GM21825 (cell line): ENCODE data around the gene HPD.

Experiments used
- ATAC-seq: cut with Tn5 transposase; IDR thresholded peaks from one replicate; pipeline ENCODE4 v1.9.1; 2021; ENCODE audit warnings: mild to moderate bottlenecking, moderate library complexity; ENCODE audit not compliant: unreplicated experiment

HPD gene

DNA sequence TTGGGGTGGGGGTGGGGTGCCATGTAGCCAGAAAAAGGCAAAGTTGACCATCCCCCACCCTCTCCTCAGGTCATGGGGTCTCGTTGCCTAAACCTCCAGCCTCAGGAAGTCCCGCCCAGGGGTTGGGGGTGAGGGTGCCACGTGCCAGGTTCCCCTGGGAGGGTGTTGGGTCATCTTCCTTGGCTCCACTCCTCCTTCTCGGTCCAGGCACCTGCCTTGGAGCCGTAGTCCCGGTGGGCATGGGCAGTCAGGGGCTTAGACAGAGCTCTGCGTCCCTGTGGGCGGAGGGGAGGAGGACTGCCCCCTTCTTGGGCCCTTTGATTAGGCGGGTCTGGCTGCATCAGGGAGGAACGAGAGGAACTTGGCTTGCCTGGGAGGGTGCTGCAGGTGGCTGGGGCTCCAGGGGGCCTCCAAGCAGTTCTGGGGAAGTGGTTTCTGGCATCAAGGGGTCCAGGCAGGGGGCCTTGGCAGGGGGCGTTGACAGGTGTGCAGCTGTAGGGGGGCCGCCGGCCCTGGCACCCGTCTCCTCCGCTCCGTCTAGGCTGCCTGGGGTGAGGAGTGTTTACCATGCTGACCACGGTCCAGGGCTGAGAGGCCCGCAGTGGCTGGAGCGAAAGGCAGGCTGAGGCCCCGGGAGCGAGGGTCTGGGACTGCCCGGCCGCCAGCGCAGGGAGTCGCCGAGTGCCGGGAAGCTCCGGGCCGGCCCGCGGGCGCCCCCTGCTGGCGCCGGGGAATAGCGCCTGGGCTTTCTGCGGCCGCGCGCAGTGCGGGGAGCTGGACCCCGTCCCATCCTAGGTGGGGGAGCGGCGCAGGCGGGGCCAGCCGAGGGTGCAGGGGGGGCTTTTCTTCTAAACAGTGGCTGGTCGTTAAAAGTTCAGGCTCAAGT is 47.0 kb downstream of the HPD start:
- ATAC-seq = peak; percentile 64

DNA sequence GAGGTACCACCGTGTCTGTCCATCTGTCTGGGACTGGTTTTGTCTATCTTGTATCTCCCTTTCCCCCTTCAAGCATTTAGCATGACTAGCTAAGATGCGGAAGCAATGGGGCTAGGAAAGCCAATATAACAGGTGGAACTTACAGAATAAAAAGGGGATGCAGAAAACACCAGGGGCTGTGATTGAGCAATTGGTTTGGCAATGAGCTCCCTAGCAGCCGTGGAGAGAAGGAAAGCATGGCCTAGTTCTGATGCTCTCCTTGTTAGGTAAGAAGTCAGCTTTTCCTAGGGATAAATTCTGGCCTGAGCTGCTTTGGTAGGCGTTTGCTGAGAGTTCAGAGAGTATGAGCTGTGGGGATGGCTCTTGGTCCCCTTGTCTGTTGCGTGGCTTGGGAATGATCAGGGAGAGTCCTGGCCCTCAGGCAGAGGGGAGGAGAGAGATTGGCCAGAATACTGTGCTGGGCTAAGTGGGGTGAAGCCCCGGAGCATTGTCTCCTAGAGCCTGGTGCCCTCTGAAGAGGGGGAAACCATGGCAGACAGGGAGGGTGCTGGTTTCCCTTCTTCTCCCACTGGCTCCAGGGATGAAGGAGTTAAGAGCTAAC is 47.7 kb downstream of the HPD start:
- ATAC-seq = no peak

DNA sequence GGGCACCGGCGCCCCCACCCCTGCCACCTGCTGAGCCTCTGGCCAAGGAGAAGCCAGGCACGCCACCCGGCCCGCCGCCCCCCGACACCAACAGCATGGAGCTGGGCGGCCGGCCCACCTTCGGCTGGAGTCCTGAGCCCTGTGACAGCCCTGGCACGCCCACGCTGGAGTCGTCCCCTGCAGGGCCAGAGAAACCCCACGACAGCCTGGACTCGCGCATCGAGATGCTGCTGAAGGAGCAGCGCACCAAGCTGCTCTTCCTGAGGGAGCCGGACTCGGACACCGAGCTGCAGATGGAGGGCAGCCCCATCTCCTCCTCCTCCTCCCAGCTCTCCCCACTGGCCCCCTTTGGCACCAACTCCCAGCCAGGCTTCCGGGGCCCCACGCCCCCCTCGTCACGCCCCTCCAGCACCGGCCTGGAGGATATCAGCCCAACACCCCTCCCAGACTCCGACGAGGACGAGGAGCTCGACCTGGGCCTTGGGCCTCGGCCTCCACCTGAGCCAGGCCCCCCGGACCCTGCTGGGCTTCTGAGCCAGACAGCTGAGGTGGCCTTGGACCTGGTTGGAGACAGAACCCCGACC is 48.3 kb downstream of the HPD start:
- ATAC-seq = no peak

DNA sequence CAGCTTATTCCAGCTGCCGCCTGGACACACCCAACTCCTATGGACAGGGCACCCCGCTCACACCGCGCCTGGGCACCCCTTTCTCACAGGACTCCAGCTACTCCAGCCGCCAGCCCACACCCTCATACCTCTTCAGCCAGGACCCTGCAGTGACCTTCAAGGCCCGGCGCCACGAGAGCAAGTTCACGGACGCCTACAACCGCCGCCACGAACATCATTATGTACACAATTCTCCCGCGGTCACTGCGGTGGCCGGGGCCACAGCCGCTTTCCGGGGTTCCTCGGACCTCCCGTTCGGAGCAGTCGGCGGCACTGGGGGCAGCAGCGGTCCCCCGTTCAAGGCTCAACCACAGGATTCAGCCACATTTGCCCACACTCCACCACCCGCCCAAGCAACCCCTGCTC is 48.9 kb downstream of the HPD start:
- ATAC-seq = no peak

DNA sequence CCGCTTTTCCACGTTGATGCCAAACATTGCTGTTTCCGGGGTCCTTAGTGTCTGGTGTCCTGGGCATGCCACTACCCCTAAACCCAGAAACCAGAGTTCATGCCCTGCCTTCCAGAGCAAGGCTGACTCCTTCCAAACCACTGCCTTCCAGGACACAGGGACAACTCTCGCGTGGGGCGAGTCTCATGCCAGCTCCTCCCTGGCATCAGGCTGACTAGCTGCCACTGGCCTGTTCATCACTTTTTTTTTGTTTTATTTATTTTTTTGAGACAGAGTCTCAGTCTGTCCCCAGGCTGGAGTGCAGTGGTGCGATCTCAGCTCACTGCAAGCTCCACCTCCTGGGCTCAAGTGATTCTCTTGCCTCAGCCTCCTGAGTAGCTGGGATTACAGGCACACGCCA is 50.0 kb downstream of the HPD start:
- no peak for ATAC-seq

DNA sequence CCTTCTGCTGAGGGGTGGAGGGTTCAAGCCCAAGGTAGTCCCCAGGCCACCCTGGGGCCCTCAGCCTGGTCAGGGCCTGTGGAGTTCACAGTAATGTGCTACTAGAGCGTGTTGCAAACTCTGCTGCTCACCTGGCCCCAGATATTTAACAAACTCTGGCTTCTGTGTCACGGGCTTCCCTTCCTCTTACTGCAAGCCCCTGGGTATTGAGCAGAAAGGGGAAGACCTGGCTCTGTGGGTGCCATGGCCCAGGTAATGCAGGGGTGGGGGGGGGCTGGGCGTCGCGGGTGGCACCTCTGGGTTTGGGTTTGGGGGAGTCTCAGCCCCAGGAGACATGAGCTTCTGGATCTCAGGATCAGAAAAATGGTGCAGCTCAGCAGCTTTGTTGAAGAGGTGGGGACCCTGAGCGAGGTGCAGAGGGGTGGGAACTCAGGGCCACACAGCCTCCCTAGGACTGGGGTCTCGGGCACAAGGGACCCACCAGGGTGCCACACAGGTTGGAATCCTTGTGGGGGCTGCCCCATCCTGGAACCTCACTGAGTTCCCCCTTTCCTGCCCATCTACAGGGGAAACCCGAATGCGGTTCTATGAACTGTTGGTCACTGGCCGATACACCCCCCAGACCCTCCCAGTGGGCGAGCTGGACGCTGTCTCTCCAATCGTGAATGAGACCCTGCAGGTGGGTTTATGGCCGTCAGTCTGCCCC is 50.9 kb downstream of the HPD start:
- ATAC-seq = no peak

DNA sequence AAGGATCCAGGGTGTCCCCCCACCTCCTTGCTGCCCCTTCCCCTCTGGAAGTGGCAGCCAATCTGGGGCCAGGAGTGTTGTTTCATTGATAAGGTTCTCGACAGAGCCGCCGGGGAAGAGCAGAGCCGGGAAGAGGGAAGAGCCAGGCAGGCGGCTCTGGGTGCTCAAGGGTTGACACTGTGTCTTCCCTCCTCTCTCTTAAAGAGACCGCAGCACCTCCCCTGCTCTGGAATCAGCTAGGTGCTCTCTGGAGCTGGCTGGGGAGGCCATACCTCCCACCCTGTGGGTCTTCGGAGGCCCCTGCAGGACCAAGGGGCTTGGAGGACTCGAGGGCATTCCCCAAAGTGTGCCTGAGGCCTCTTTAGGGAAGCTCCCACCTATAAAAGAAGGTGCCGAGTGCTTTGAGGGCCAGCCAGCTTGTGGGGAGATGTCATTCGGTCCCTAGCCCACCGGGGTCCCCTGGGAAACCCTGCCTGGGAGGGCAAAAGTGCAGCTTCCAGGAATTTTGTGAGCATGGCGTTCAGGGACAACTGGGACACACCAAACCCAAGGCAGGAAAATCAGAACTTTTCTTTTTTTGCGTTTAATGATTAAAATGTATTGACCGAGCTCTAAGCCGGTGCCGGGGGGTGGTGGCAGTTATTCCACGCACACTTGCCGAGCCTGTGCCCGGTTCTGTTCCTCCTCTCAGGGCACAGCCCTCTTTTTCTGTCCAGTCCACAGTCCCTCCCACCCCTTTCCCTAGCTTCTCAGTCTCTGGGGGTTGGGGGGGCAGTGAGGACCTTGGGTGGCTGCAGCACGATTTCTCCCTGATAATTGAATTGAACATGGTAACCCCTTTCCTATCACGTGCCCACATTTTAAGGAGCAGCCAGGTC is 51.9 kb downstream of the HPD start:
- ATAC-seq = no peak

DNA sequence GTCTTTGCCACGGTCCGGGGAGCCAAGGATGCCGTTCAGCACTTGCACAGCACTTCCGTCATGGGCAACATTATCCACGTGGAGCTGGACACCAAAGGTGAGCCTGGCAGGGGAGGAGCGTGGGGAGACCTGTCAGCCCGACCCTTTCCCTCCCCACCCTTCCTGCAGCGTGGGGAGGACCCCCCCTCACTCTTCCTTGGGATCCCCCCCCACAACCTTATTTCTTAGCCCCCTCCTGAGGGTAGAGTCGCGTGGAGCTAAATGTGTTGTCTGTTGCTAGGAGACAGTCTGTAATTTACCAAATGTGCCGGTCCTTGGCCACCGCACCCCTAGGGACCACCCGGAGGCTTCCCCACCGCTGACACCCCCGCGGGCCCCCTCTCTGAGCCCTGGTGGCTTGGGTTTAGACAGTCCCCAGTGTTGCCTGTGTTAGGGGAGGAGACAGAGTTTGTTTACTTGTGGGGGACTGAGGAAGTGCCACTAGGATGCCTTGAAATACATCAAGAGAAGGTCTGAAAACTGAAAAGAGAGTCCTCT is 52.6 kb downstream of the HPD start:
- ATAC-seq = no peak

DNA sequence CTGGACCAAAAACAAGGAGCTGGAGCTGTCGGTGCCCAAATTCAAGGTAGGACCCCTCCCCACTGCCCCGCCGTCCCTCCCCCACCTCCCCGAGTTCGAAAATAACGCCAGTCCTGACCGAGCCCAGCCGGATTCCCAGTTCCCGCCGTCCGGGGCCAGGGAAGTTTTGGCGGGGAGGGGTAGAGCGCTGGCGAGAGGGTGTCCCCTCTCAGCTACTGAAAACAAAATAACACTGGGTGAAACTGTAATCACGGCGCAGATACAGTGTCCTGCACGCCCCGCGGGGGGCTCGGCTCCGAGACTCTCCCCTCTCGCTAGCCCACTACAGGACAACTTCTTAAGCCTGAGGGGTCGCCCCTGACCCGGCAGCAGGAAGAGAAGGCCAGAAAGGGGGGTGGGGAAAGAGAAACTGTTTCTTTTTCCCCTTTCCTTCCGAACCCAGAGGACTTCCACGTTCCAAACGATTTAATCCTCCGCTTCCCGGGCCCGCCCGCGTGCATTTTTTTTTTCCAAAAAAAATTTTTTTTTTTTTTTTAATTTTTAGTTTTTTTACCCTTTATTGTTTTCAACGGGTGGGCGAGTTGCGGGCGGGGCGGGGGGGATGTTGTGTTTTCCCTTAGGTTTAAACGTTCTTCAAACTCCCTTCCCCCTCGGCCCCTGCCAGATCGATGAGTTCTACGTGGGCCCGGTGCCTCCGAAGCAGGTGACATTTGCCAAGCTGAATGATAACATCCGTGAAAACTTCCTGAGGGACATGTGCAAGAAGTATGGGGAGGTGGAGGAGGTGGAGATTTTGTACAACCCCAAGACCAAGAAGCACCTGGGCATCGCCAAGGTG is 53.3 kb downstream of the HPD start:
- no peak for ATAC-seq

DNA sequence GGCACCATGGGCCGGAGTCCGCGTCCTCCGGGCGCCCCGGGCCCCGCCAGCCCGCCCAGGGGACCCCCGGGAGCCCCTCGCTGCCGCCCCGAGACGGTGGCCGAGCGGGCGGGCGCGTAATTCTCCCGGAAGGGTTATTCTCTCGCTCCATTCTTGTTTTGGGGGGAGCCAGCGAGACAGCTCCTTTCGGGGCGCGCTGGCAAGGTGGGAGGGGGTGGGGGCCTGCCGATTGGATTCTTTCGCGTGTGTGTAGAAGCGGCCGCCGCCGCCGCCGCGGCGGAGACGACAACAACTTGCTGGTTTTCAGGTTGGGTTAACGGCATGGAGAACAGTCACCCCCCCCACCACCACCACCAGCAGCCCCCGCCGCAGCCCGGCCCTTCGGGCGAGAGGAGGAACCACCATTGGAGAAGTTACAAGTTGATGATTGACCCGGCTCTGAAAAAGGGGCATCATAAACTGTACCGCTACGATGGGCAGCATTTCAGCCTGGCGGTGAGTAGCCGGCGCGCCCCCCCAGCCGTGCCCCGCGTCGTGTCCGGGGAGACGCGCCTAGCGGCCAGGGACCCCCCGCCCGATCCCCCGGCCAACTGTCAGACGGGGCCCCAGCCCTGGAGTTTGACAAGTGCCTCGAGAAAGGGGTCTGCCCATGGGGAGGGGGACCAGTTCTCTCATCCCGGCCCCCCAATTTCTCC is 54.1 kb downstream of the HPD start:
- ATAC-seq = peak; percentile 3

DNA sequence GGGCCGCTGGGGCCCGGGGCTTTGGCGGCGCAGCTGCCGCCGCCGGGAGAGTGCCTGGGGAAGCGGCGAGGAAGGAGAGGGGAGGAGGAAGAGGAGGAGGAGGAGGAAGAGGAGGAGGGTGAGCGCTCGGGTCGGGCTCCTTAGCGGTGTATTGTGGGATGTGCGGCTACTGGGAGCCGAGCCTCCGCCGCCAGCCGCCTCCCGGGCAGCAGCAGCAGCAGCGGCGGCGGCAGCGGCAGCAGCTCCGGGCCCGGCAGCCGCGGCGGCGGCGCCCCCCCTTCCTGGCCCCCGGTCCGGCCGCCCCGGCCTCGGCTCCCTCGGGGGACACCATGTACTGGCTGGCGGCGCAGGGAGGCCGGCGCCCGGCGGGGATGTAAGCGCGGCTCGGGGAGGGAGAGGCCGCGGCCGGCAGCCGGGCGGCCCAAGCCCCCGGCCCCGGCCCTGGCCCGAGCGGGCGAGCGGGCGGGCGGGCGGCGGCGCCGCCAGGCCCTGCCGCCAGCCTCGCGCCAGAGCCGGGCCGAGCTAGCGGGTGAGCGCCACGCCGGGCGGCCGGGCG is 54.7 kb downstream of the HPD start, which contains the start of gene SETD1B:
SETD1B (plus strand) TSS at position 149 of the 556 bp plus-strand sequence. CDS start 729 bp downstream, outside the sequence.
- peak; percentile 5 for ATAC-seq

DNA sequence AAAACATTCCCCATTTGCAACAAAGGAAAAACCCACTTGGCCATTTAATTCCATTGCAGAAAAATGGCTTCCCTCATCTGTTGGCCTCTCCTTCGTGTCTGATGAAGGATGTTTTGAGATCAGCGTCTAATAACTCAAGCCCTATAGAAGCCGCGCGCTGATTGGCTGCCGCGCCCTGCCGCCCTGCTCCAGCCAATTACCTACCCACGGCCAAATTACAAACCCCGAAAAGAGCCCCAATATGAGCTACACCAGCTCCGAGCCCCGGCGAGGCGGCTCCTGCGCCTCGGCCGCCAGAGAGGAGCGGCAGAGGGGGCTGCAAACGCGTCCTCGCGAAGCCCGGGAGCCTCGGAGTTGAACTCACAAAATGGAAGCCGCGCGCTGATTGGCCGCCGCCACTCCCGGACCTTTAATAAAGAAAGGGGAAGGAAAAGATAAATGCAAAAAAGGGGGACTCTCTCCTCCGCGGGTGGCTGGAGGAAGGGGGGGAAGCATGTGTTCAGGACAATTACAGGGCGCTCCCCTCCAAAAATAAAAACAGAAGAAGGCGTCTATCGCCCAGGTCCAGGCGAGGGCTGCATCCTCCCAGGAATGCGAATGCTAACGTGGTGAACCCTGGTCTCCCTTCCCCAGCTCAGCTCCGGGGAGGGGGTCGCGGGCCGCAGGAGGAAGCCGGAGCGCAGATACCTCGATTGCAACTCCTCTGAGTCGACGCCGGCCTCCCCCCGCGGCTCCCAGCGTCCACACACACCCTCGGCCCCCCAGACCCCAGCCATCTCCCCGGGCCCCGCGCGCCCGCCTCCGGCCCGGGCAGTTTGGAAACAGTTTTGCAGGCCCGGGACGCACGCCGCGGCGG is 55.6 kb downstream of the HPD start:
- ATAC-seq = peak; percentile 34

DNA sequence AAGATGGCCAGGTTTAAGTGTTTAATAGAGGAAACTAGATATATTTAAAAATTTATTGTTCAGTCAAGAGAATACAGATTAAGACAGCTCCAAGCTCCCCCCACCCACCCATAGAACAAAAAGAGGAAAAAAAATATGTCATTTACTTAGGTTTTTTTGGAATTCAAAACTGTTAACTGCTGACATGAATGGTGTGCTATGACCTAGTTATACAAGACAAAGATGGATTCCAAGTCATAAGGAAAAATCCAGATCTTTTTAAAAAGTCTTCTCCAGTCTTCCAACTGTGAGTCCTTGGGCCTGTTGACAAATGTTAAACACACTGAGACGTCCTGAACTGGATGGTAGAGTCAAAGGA is 56.2 kb downstream of the HPD start:
- ATAC-seq = no peak

DNA sequence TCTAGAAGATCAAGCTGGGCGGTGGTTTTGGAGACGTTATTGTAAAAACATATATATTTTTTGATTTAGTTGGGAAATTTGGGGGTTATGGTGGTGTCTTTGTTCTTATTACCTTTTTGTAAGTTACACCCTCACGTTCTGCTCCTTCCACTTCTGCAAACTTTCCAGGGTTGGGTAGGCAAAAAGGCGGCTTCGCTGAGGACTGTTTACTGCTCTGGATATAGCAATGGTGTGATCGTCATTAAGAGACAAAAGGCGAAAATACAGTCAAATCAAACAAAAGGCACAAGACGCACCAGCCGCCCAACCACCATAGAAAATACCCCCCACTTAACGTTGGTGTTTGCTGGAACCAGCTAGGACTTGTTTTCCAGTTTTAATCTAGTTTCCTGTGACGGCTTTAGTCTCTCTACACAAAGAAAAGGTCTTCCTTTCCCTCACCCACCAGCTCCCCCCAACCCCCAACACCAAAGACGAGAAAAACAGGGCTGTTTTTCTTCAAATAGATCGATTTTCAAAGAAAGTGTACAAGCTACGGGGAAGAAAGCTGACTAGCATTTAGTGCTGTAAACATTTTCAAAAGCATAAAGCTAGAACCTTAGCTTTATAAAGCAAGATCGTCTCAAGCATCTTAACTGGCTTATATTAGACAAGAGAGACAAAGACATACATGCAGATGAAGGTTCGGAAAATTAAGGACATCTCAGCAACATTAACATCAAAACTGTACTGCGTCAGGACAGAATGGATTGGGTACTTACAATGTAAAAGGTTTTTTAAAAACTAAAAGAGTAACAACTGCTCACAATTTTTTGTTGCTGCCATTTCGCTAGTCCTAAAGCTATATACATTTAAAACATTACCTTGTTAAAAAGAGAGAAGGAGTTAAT is 56.8 kb downstream of the HPD start:
- ATAC-seq = no peak

DNA sequence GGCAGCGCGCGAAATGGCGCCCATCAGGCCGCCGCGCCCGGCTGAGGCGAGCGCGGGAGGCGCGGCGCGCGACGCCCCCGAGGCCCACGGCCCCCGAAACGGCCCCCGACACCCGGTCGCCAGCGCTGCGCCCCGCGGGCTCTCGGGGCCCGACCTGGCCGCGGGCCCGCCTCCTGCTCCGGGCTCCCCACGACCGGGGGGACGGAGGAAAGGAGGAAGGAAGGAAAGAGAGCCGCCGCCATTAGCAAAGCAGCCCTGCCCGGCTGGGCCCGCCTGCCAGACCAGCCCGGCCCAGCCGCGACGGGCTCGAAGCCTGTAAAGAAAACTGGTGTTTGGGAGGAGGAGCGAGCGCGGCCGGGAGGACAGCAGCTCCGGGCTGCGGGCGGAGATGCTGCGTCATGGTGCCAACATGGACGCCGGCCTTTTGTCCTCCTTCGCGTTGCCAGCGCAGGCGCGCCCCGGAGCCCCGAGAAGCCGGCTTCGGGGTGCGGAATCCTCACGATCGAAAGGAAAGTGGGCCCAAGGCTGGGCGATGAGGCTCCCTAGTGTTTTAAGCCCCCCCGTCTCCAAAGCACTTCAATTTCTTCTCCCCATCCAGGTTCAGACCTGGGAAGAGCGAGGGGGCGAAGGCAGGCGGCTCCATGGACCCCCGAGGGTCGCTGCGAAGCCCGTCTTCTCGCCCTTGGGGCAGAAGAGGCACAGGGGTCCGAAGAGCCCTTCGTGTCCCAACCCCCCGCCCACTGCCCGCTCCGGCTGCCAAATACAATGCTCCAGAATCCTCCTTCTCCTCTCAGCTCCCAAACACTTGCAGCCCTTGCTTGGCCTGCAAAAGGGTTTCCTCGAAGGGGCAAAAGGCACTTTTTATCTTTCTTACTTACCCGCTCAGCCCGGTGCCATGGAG is 57.7 kb downstream of the HPD start:
- no peak for ATAC-seq
